Endometrial microvascular endothelial cells (primary cell): Measurements from ENCODE around the gene PLXND1. TPM values are rescaled to one million over a fixed set of nuclear protein-coding genes. Genes with fewer than 3 reads are reported as not detected.
"Not testable (repeated sequence)": the region's sequence is repeated elsewhere in the genome, so short reads cannot be mapped to it uniquely, and the experiment has no call there.

Experiments
- in situ Hi-C: cut with HindIII; loops from 2 replicates; pipeline ENCODE4 v1.10.0; 2017; ENCODE audit warnings: low sequenced_read_pairs, low pct_unique_long_range_greater_than_20kb; ENCODE audit errors: inconsistent ontology term
- total RNA-seq: library from RNA; depleted of rRNA; stranded (reverse); fragments of >200 nt; gene quantifications from one replicate; pipeline ENCODE4 v1.2.3, GENCODE V29; 2015; ENCODE audit errors: inconsistent ontology term

Gene PLXND1
- total RNA-seq, 1 donor from 2014 or later, result 182 TPM

DNA sequence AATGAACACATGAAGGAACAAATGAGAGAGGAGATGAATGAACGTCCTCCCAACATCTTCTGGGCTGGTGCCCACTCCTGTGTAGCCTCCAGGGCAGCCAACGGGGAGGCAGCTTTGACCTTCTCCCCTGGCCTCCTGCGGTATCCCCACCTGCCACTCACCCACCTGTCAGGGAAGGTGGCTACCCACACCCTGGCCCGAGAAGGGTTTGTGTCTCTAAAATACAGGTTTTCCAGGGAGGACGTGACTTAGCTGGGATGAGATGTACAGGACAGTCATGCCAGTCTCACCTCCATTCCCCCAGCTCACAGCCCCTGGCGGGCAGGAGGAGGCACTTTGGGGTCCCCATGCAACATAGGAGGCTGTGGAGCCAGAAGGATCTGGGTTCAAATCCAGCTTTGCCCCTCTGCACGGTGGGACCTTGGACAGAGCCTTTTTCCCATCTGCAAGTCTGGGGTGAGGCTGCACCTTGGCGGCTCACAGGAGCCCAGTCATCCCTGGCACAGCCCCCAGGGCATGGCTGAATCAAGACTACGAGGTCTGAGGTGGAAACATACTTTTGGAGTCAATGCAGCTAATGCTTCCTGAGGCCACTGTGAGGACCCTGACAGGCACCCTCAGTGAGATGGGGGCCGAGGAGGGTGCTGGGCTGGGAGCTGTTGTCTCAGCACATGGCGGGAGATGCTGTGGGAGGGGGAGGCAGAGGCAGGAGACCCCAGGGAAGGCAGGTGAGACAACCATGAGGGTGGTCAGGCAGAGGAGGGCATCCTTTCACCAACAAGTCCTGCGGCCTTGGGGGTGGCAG, 11.1 kb upstream of the PLXND1 start:
- in situ Hi-C loops, result no loop called here

DNA sequence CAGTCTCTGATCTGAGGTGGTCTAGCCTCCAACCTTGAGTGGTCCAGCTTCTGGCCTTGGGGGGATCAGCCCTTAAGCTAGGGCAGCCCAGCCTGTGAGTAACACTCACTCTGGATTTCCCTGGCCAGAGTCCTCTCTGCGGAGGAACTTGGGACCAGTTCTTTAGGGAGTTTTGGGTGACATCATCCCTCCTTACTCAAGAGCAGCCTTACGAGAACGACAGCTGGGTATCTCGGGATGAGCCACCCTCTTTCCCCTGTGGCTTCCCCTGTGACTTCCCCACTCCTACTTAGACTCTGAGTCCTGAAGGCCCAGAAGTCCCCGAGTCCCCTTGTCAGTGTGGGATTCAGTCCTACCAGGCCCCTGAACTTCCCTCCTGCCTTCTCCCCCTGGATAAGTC, 10.2 kb upstream of the PLXND1 start:
- in situ Hi-C loops, result no loop called here

DNA sequence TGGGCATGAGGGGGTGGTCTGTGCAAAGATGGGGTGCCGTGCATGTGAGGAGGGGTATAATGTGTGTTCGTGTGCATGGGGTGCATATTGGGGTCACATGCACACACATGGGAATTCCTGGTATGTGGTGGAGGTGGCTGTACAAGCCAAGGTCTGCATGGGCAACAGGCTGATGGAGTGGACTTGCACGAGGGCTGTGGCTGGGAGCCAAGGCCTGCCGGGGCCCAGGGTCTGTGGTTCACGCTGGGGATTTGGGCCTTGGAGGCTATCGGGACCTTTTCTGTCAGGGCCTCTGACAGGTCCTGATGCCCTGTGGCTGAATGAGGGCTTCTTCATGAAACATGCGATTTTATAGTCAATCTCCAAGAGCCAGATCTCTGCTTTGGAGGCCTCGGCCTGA, 9.8 kb upstream of the PLXND1 start:
- in situ Hi-C loops, result no loop called here

DNA sequence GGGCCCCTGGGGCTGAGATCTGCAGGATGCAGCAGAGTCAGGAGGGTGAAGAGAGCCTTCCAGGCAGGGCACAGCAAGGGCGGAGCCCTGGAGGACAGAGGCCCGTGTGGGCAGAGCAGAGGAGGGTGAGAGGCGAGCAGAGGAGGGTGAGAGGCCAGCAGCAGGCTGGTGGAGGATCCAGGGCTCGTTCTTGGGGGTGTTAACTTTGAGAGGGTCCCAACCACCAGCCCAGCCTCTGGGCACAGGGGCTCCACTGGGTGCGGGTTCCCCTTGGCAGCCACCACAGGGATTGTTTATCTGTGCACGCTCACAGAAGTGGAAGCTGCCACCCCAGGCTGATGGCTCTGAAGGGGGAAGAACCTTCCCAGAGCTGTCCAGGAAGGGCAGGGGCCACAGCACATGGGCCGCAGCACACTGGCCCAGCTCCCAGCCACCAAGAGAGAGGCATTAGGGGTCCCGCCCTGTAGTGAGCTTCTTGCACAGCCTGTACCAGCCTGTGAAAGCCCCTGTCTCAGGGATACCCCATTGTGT, 9.3 kb upstream of the PLXND1 start:
- in situ Hi-C loops, result no loop called here

DNA sequence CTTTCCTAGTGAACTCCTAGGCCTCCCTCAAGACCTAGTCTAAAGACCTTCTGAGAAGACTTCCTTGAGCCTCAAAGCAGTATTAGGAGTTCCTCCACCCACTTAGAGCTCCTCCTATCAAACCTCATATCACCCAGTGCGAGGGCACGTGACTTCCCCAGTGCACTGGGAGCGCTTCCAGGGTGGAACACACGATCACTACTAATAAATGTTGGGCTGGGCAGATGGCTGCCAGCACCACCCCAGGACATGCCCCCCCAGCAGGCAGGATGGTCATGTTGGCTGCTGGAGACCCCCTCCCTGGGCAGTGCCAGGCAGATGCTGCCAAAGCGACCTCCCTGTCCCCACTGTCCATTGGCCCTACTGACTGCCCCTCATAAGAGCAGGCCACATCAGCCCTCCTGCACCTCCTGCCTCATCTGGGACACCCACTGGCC, 8.5 kb upstream of the PLXND1 start:
- in situ Hi-C loops, result no loop called here

DNA sequence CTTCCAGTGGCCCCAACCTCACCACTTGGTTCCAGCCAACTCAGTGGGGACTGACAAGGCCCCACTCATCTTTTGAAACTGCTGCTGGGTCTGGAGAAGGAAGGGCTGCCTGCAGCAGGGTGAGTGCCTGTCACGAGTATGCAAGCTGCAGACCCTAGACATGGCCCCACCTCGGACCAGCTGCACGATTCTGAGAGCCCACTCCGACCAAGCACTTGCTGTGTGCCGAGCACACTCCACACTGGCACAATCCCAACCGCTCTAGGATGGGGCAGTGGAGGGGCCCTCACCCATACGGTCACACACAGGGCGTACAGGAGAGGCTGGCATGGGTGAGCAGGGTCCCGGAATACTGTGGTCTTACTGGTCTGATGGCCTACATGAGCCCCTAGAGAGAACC, 8.0 kb upstream of the PLXND1 start:
- in situ Hi-C loops, result no loop called here

DNA sequence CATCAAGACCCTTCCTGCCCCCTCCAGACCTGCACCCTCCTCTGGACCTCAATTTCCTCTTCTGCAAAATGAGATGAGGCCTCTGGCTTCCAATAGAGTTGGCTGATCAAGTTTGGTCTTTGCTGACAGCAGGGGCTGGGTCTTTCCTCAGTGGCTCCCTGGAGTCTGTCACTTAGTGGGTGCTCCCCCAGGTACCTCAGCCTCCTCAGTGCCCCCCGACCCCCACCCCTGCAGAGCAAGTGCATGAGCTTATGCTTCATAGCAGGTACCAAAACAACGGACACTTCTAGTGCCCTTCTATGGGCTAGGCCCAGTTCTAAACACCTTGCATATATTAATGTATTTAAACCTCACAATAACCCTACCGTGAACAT, 6.9 kb upstream of the PLXND1 start:
- in situ Hi-C loops, result no loop called here

DNA sequence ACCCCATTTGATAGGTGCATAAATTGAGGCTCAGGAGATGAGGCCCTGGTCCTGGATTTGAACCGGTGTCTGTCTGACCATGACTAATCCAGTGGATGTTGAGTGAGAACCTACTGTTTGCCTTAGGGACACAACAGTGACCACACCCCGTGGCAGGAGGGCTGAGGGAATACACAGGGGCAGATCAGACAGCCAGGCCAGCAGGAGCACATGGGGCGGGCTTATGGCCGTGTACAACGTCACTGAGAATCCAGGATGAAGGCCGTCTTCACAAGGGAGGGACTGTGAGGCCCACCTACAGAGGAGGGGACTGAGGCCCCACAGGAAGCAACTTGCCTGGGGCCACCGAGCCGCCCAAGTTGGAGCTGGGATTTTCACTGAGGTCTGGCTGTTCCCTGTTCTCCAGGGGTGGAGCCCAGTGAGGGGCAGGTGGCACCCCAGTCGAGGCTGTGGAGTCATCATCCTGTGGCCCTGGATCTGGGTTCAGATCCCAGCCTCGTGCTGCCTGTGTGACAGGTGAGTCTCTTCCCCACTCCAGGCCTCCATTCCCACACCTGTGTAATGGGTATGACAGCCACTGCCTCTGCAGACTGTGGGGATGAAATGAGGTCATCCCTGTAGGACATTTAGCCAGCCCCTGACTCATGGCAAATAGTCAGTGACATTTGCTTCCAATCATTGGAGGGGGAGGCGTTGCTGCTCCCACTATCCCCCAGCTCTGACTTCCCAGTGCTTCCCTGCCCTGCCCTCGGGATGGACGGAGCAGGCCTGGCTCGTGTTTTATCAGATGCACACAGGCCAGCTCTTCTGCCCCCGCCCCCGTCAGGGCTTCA, 6.3 kb upstream of the PLXND1 start:
- in situ Hi-C loops, result no loop called here

DNA sequence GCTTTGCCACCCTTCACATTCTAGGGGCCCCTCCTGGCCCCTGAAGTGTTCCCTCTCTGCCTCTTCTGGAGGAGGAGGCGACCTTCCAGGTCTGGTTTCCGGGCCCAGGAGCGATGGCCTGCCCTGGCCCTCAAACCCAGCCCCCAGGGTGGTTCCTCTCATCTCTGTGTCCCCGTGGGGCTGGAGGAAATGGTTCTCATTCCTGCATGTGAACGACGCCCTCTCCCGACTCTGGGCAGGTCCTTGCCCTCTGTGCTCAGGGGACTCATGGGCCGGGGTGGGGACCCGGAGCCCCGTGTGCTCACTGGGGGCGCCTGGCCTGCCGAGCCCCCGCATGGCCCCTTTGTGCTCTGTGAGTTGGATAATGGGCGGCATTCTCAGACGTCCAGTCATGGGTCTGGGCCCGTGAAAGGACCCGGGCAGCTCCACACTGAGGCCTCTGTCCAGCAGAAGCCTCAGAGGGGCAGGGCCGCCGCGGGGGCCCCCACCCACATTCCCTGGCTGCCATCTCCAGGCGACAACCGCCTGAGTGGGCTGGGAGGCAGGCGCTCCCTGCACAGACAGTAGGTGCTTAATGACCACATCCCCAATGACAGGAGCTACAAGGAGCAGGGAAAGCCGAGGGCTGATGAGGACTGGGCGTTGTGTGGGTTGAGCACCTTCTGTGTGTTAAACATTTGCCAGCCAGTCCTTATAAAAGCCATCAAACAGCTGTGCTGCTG, 5.5 kb upstream of the PLXND1 start:
- in situ Hi-C loops, result no loop called here

DNA sequence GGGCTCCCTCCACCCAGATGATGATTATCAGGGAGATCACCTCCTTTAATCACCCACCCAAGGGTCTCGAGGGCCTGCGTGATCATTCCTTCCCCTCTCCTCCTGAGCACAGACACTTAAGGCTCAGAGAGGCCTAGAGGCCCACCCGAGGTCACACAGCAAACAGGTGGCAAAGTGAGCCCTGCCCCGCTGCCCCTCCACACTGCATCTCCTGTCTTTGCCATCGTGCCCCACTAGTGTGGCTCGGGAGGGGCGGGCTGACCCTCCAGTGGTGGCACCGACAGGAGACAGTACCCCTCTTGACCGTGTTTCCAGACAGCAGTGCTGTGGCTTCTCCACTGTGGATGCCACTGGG, 4.9 kb upstream of the PLXND1 start:
- in situ Hi-C loops, result no loop called here

DNA sequence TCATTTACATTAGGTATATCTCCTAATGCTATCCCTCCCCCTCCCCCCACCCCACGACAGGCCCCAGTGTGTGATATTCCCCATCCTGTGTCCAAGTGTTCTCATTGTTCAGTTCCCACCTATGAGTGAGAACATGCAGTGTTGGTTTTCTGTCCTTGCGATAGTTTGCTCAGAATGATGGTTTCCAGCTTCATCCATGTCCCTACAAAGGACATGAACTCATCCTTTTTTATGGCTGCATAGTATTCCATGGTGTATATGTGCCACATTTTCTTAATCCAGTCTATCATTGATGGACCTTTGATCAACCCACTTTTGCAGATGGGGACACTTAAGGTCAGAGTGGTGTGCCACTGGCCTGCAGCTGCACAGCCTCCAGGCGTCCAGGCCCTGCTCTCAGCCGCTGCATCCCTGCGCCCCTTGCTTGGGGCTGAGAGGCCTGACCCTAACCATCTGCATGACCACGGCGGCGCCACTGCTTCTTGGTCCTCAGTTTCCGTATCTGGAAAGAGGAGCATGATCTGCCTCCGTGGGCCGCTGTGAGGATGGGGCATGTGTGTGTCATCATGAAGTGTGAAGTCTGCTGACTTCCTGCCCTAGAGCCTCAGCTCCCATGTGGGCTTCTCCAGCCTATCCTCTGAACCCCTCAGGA, 4.4 kb upstream of the PLXND1 start:
- in situ Hi-C loops, result not testable (repeated sequence)

DNA sequence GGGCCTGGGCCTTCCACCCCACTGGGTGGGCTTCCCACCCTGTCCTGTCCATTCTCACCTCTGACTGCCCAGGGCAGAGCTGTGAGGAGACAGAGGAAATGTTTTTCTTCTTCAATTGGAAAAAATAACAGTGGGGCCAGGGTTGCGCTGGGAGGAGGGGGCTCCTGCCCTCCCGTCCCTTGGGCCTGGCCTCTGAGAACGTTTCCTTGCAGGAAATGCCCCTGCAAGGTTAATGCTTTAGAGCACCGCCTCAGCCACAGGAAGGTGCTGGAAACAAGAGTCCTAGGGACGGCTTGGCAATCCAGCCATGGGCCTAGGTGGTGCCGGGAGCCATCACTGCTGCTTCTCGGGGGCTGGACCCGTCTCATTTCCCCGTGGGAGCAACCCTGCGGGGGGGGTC, 3.8 kb upstream of the PLXND1 start:
- in situ Hi-C loops, result no loop called here

DNA sequence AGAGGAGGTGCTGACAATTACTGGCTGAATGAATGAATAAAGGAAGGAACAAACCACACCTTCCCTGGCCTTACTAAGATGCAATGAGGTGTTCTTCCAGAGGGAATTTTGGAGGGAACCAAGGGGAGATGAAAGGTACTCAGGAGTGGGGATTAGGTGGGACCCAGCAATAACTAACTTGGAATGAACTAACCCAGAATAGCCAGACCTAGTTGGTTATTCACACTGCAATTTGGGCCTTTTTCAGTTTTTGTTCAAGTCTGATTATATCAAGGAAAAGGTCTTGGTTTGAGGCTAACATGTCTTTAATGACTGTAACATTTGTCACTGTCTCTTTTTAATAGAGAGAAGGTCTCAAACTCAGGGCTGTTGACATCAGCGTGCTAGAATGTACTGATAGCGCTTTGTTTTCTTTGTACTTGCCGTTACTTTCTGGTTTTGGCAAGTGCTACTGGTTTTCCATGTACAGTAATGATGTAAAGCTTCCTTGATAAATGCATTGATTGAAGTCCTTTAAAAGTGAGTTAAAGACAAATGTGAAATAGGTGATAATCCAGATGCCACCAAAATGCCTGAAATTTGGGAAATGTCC, 3.2 kb upstream of the PLXND1 start:
- in situ Hi-C loops, result no loop called here

DNA sequence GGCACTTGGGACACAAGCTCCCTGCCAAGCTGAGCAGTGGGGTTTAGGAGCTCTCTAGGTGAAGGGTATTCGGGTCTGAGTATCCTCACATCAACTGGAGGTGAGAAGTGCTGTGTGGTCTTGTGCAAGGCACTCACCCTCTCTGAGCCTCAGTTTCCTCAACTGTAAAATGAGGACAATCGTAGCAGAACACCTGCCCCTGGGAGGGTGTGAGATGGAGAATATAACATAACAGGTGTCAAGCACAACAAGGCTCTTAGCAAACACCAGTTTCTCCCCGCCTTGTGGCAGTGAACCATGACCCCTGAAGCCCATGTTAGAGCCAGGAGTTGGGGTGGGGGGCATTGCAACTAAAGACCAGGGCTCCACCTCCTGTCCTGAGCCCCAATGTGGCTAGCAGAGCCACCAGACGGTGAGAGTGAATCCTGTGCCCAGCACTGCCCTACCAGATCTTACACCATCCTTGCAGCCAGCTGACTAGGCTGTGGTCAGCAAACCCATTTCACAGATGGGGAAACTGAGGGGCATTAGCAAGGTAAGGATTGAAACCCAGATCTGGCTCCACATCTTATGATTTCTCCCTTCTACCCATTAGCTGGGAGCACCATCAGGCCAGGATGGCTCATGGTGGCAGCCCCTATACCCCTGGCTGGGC, 2.6 kb upstream of the PLXND1 start:
- in situ Hi-C loops, result no loop called here

DNA sequence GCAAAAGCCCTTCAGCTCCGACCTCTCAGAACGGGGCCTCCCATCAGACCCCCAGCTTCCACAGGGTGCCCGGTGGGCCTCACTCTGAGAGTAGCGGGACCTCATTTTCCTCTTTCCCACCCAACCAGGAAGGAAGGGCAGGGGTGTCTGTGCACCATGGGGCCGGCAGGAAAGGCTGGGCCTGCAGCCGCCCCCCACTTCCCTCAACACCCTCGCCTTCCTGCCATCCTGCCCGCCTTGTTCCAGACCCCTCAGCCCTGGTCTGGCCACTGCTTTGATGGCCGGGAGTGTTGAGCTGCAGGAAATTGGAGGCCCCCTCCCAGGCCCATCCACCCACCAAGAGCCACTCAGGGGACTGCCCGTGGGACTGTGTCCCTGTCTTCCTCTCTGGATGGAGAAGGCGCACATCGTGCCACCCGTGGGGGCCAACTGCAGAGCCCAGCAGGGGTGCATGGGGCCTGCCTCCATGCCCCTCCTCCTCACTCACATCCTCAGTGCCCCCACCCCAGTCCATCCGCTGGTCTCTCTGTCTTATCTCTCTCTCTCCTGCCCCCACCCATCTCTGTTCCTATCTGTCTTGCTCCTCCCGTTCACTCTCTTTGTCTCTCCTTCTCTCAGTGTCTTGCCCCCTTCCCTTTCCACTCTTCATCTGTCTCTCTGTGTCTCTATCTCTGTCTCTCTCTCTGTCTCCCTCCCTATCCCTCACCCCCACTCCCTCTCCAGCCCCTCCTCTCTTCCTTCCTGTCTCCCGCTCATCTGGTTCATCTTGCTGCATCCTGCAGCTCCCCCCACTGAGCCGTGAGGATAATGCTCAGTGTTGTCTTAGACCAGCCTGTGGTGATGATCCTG, 1.8 kb upstream of the PLXND1 start:
- in situ Hi-C loops, result no loop called here

DNA sequence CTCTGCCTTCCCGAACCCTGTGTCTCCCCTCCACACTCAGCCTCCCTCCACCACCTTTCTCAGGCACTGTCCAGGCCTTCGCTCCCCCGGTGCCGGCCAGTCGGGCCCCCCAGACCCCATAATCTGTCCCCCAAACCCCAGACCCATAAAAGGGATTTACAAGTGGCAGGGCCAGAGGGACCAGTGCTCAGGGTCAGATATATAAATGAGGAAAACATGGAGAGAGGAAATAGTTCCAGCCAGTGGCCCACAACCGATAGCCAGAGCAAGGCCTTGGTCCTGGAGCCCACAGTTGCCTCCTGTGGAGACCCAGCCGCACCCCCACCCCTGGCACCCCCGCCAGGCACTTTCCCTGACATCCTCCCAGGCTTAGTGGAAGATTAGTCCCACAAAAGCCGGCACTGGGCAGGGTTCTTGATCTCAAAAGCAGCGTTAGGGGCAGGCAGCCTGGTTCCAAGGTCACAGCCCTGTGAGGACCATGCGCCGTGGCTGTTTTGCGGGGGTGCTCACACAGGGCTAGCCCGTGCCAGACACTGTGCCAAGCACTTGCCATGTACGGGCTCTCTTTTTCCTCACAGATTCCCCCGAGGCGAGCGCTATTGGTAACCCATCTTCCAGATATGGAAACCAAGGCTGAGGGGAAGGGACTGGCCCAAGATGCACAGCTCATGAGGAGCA, 1.1 kb upstream of the PLXND1 start:
- in situ Hi-C loops, result no loop called here
